Measurements from ENCODE around the gene THUMPD3. TPM values are rescaled to one million over a fixed set of nuclear protein-coding genes. Genes with fewer than 3 reads are reported as not detected.

The THUMPD3 gene
- total RNA-seq, 1 donor from 2014 or later: 23.8 TPM

GRCh38 chr3:9352917-9353752, 9.7 kb upstream of the THUMPD3 start:
- DNase-seq (ENCODE audit: extremely low read depth, low read depth, low spot score): peak; percentile 51

GRCh38 chr3:9361691-9362388, 1.0 kb upstream of the THUMPD3 start:
- DNase-seq (ENCODE audit: extremely low read depth, low read depth, low spot score): no peak

GRCh38 chr3:9369508-9369907, 6.7 kb downstream of the THUMPD3 start:
- DNase-seq (ENCODE audit: extremely low read depth, low read depth, low spot score): no peak

- no peak for DNase-seq (ENCODE audit: extremely low read depth, low read depth, low spot score)
These were observed 10.6 kb downstream of the THUMPD3 start for GRCh38 chr3:9373465-9373864.

- no peak for DNase-seq (ENCODE audit: extremely low read depth, low read depth, low spot score)
These were observed 15.1 kb downstream of the THUMPD3 start for GRCh38 chr3:9377981-9378380.

GRCh38 chr3:9379327-9379726, 16.5 kb downstream of the THUMPD3 start:
- DNase-seq (ENCODE audit: extremely low read depth, low read depth, low spot score): no peak

- no peak for DNase-seq (ENCODE audit: extremely low read depth, low read depth, low spot score)
These were observed 17.2 kb downstream of the THUMPD3 start for GRCh38 chr3:9380014-9380413.

GRCh38 chr3:9384141-9384828, 21.4 kb downstream of the THUMPD3 start:
- no peak for DNase-seq (ENCODE audit: extremely low read depth, low read depth, low spot score)

- DNase-seq (ENCODE audit: extremely low read depth, low read depth, low spot score): no peak
These were observed 22.6 kb downstream of the THUMPD3 start for GRCh38 chr3:9385187-9386077.

GRCh38 chr3:9386078-9386459, 23.2 kb downstream of the THUMPD3 start:
- DNase-seq (ENCODE audit: extremely low read depth, low read depth, low spot score): no peak

GRCh38 chr3:9386501-9387321, 23.9 kb downstream of the THUMPD3 start:
- no peak for DNase-seq (ENCODE audit: extremely low read depth, low read depth, low spot score)

- DNase-seq (ENCODE audit: extremely low read depth, low read depth, low spot score): no peak
These were observed 24.4 kb downstream of the THUMPD3 start for GRCh38 chr3:9387322-9387655.

GRCh38 chr3:9388142-9388541, 25.3 kb downstream of the THUMPD3 start:
- DNase-seq (ENCODE audit: extremely low read depth, low read depth, low spot score): no peak

GRCh38 chr3:9388562-9389272, 25.9 kb downstream of the THUMPD3 start:
- no peak for DNase-seq (ENCODE audit: extremely low read depth, low read depth, low spot score)

- no peak for DNase-seq (ENCODE audit: extremely low read depth, low read depth, low spot score)
These were observed 27.5 kb downstream of the THUMPD3 start for GRCh38 chr3:9390265-9390888.

- no peak for DNase-seq (ENCODE audit: extremely low read depth, low read depth, low spot score)
These were observed 29.2 kb downstream of the THUMPD3 start for GRCh38 chr3:9392041-9392440.

GRCh38 chr3:9395570-9396300, 32.9 kb downstream of the THUMPD3 start:
- peak; percentile 67 for DNase-seq (ENCODE audit: extremely low read depth, low read depth, low spot score)

- DNase-seq (ENCODE audit: extremely low read depth, low read depth, low spot score): no peak
These were observed 33.4 kb downstream of the THUMPD3 start for GRCh38 chr3:9396301-9396631.

Data from glomerular endothelial cell (primary cell).